IMR-90 (cell line): ENCODE measurements around the gene PJA2. TPM values are rescaled to one million over a fixed set of nuclear protein-coding genes. Genes with fewer than 3 reads are reported as not detected.

Source experiments
- ATAC-seq: fragments of 200-7000 bp; cut with Tn5 transposase; 2 replicates; pipeline ENCODE4 v1.9.1; 2020; ENCODE audit warnings: low read depth, mild to moderate bottlenecking, moderate library complexity
- BruUV-seq: library from RNA; stranded (reverse); fragments of 400-500 nt; replicated peaks from 2 replicates; lab custom pipeline; 2021; lab: Mats Ljungman, UMichigan
- CTCF ChIA-PET: fragments of 300-600 bp; formaldehyde crosslinking; extraction: SDS; loops from one replicate; lab custom pipeline; 2021; ENCODE audit warnings: antibody characterized with exemption; lab: Yijun Ruan, JAX
- POLR2A ChIA-PET: fragments of 300-600 bp; sonication (Branson Sonifier 250); formaldehyde crosslinking; loops from one replicate; lab custom pipeline; 2022; ENCODE audit warnings: antibody characterized with exemption; ENCODE audit not compliant: unreplicated experiment; lab: Charles Lee
- DNase-seq: peaks from one replicate; pipeline ENCODE4 v3.0.0; 2013
- H2AFZ ChIP-seq: replicated peaks from 2 replicates; pipeline ENCODE3; 2013; ENCODE audit warnings: low read length, mild to moderate bottlenecking; ENCODE audit not compliant: poor library complexity
- H2AK5ac ChIP-seq: 2 replicates; pipeline ENCODE4 v1.6.1; 2013; ENCODE audit warnings: low read depth, low read length, inconsistent platforms
- H2AK9ac ChIP-seq: replicated peaks from 2 replicates; pipeline ENCODE3; 2013; ENCODE audit warnings: mild to moderate bottlenecking, low read depth, low read length, moderate library complexity; ENCODE audit not compliant: poor library complexity
- H2BK120ac ChIP-seq: 2 replicates; pipeline ENCODE4 v1.6.1; 2013; ENCODE audit warnings: low read depth, low read length, inconsistent platforms
- H2BK15ac ChIP-seq: 3 replicates; pipeline ENCODE4 v1.6.1; 2013; ENCODE audit warnings: low read depth, low read length, inconsistent platforms
- H2BK20ac ChIP-seq: 2 replicates; pipeline ENCODE4 v1.6.1; 2013; ENCODE audit warnings: low read depth, mild to moderate bottlenecking, inconsistent platforms, low read length, moderate library complexity
- H2BK5ac ChIP-seq: 2 replicates; pipeline ENCODE4 v1.6.1; 2013; ENCODE audit warnings: mild to moderate bottlenecking, low read depth, low read length, inconsistent platforms; ENCODE audit not compliant: poor library complexity, severe bottlenecking
- H3K14ac ChIP-seq: replicated peaks from 2 replicates; pipeline ENCODE4 v1.6.1; 2013; ENCODE audit warnings: low read depth, low read length, inconsistent platforms
- H3K18ac ChIP-seq: 2 replicates; pipeline ENCODE4 v1.6.1; 2013; ENCODE audit warnings: low read depth, low read length, control low read depth
- H3K23ac ChIP-seq: 2 replicates; pipeline ENCODE4 v1.6.1; 2013; ENCODE audit warnings: low read depth, low read length, inconsistent platforms
- H3K27ac ChIP-seq: 2 replicates; pipeline ENCODE4 v1.5.1; 2013; ENCODE audit warnings: mild to moderate bottlenecking, control low read depth, low read length; ENCODE audit not compliant: insufficient read depth
- H3K27me3 ChIP-seq: 2 replicates; pipeline ENCODE4 v1.6.1; 2013; ENCODE audit warnings: low read length; ENCODE audit not compliant: control insufficient read depth, insufficient read depth
- H3K36me3 ChIP-seq: 2 replicates; pipeline ENCODE4 v1.6.1; 2013; ENCODE audit warnings: low read length, mixed read lengths; ENCODE audit not compliant: control insufficient read depth, insufficient read depth
- H3K4ac ChIP-seq: 2 replicates; pipeline ENCODE4 v1.6.1; 2013; ENCODE audit warnings: low read depth, low read length, inconsistent platforms
- H3K4me1 ChIP-seq: 2 replicates; pipeline ENCODE4 v1.6.1; 2013; ENCODE audit warnings: low read length, mixed read lengths; ENCODE audit not compliant: control insufficient read depth, insufficient read depth
- H3K4me2 ChIP-seq: 2 replicates; pipeline ENCODE4 v1.6.1; 2013; ENCODE audit warnings: low read depth, mild to moderate bottlenecking, control low read depth, low read length, moderate library complexity
- H3K4me3 ChIP-seq: 2 replicates; pipeline ENCODE4 v1.5.1; 2013; ENCODE audit warnings: low read depth, mild to moderate bottlenecking, control low read depth, low read length, moderate library complexity; ENCODE audit not compliant: insufficient read depth
- H3K56ac ChIP-seq: 2 replicates; pipeline ENCODE4 v1.6.1; 2013; ENCODE audit warnings: low read length, inconsistent platforms; ENCODE audit not compliant: insufficient read depth; ENCODE audit errors: extremely low read depth
- H3K79me1 ChIP-seq, 2 experiments: 2 replicates each; pipeline ENCODE4 v1.6.1; 2013; ENCODE audit warnings: low read length in 2 of 2, inconsistent platforms in 1 of 2, low read depth in 1 of 2
- H3K9ac ChIP-seq: 2 replicates; pipeline ENCODE4 v1.6.1; 2013; ENCODE audit warnings: low read depth, low read length, control low read depth
- H3K9me1 ChIP-seq: 2 replicates; pipeline ENCODE4 v1.6.1; 2013; ENCODE audit warnings: low read length, inconsistent platforms; ENCODE audit not compliant: insufficient read depth
- H3K9me3 ChIP-seq: 2 replicates; pipeline ENCODE4 v1.6.1; 2013; ENCODE audit warnings: low read length; ENCODE audit not compliant: control insufficient read depth, insufficient read depth
- H4K20me1 ChIP-seq: 2 replicates; pipeline ENCODE4 v1.6.1; 2013; ENCODE audit warnings: low read length, inconsistent platforms; ENCODE audit not compliant: insufficient read depth
- H4K5ac ChIP-seq: 2 replicates; pipeline ENCODE4 v1.6.1; 2013; ENCODE audit warnings: mild to moderate bottlenecking, low read depth, low read length, control low read depth
- H4K8ac ChIP-seq, 2 experiments: 2 replicates each; pipeline ENCODE4 v1.6.1; 2013; ENCODE audit warnings: low read depth in 2 of 2, low read length in 2 of 2, control low read depth in 1 of 2, inconsistent platforms in 1 of 2
- H4K91ac ChIP-seq: 2 replicates; pipeline ENCODE4 v1.6.1; 2013; ENCODE audit warnings: low read depth, low read length, inconsistent platforms; ENCODE audit not compliant: insufficient read depth
- BHLHE40 ChIP-seq: fragments of 150-350 bp; IDR thresholded peaks from 2 replicates; pipeline ENCODE4 v1.6.1; 2016; ENCODE audit warnings: mild to moderate bottlenecking, low read depth, low read length
- CEBPB ChIP-seq: IDR thresholded peaks from 2 replicates; pipeline ENCODE4 v1.6.1; 2012; ENCODE audit warnings: low read depth, low read length, improper control_type of control experiment
- CHD1 ChIP-seq: IDR thresholded peaks from 2 replicates; pipeline ENCODE4 v1.6.1; 2012; ENCODE audit warnings: low read depth, low read length, improper control_type of control experiment
- CTCF ChIP-seq: conservative IDR thresholded peaks from 2 replicates; pipeline ENCODE4 v1.5.1; 2012; ENCODE audit warnings: mild to moderate bottlenecking, low read depth, low read length, improper control_type of control experiment
- FOS ChIP-seq: fragments of 150-350 bp; IDR thresholded peaks from 2 replicates; pipeline ENCODE4 v1.6.1; 2016; ENCODE audit warnings: low read depth, low read length
- MAFK ChIP-seq: IDR thresholded peaks from 2 replicates; pipeline ENCODE4 v1.6.1; 2012; ENCODE audit warnings: low read depth, low read length, improper control_type of control experiment
- MAZ ChIP-seq: IDR thresholded peaks from 2 replicates; pipeline ENCODE4 v1.6.1; 2012; ENCODE audit warnings: low read depth, mild to moderate bottlenecking, low read length, improper control_type of control experiment, moderate library complexity, borderline replicate concordance
- MXI1 ChIP-seq: IDR thresholded peaks from 2 replicates; pipeline ENCODE4 v1.6.1; 2012; ENCODE audit warnings: low read depth, mild to moderate bottlenecking, low read length, moderate library complexity, borderline replicate concordance
- NFE2L2 ChIP-seq: fragments of 150-350 bp; IDR thresholded peaks from 2 replicates; pipeline ENCODE4 v1.6.1; 2016; ENCODE audit warnings: low read depth, mild to moderate bottlenecking, low read length
- POLR2A ChIP-seq: IDR thresholded peaks from 2 replicates; pipeline ENCODE4 v1.6.1; 2012; ENCODE audit warnings: mild to moderate bottlenecking, low read depth, low read length
- RAD21 ChIP-seq: IDR thresholded peaks from 2 replicates; pipeline ENCODE4 v1.6.1; 2012; ENCODE audit warnings: low read length, improper control_type of control experiment
- RCOR1 ChIP-seq: IDR thresholded peaks from 2 replicates; pipeline ENCODE4 v1.6.1; 2012; ENCODE audit warnings: mild to moderate bottlenecking, low read length, improper control_type of control experiment; ENCODE audit not compliant: insufficient replicate concordance
- RFX5 ChIP-seq: IDR thresholded peaks from 2 replicates; pipeline ENCODE4 v1.8.0; 2012; ENCODE audit warnings: low read depth, mild to moderate bottlenecking, low read length, moderate library complexity
- SMC3 ChIP-seq: fragments of 150-350 bp; IDR thresholded peaks from 2 replicates; pipeline ENCODE4 v1.6.1; 2016; ENCODE audit warnings: low read depth, mild to moderate bottlenecking, antibody characterized with exemption, low read length, moderate library complexity
- USF2 ChIP-seq: fragments of 150-350 bp; IDR thresholded peaks from 2 replicates; pipeline ENCODE4 v1.6.1; 2017; ENCODE audit warnings: mild to moderate bottlenecking, antibody characterized with exemption, low read length, low read depth
- WGBS, 2 experiments: methylation state at CpG; one replicate each; pipeline versions ENCODE4 v1.1.5 to v1.1.7; 2013; ENCODE audit warnings: missing lambda C conversion rate in 2 of 2; ENCODE audit not compliant: insufficient read length in 1 of 2; ENCODE audit errors: extremely low coverage in 2 of 2; 5-methylcytosine and 5-hydroxymethylcytosine counted together
- dilution Hi-C: fragments of 300-500 bp; cut with HindIII; formaldehyde crosslinking; loops from one replicate; pipeline ENCODE4 v1.14.3; 2018; ENCODE audit warnings: low sequenced_read_pairs; ENCODE audit not compliant: unreplicated experiment
- in situ Hi-C: fragments of 300-500 bp; cut with MboI; formaldehyde crosslinking; loops from 3 replicates; pipeline ENCODE4 v1.14.3; 2019; ENCODE audit warnings: low sequenced_read_pairs, inconsistent platforms, mixed read lengths
- intact Hi-C: fragments of 100-400 bp; cut with micrococcal nuclease; formaldehyde crosslinking; loops from 2 replicates; pipeline ENCODE4 v1.10.0; 2022
- polyA plus RNA-seq, 3 experiments: library from polyadenylated mRNA; depleted of rRNA; stranded (reverse); fragments of >200 nt; gene quantifications; 2 replicates each; pipeline ENCODE4 v1.2.3, GENCODE V29; 2012; ENCODE audit warnings: low replicate concordance in 1 of 3
- total RNA-seq: library from RNA; depleted of rRNA; stranded (reverse); fragments of >200 nt; gene quantifications from 2 replicates; pipeline ENCODE4 v1.2.3, GENCODE V29; 2012
- TF ChIP-seq, protein P1 (sequence below): fragments of 150-350 bp; IDR thresholded peaks from 2 replicates; pipeline ENCODE4 v1.6.1; 2016; ENCODE audit warnings: low read depth, mild to moderate bottlenecking, low read length, moderate library complexity, borderline replicate concordance

The PJA2 gene
- total and polyA plus RNA-seq, 2 of the 4 experiments (the other 2 are of a cell fraction), result 42.3 to 70.6 TPM

GRCh38 chr5:109418712-109419352, 9.1 kb upstream of the PJA2 start:
- DNase-seq (no peak), ATAC-seq (no peak)
- Histone ChIP-seq H3K23ac (no peak overlapping the region), H3K9me1 (no peaks in the 10 kb centered on the region), H3K79me1 (no peaks in the 10 kb centered on the region), H2BK15ac (no peak overlapping the region), H2BK5ac (no peak overlapping the region), H2AK9ac (no peak overlapping the region), H3K18ac (no peak overlapping the region), H4K91ac (no peak overlapping the region), H3K4ac (no peak overlapping the region), H4K5ac (no peak overlapping the region), H2BK20ac (no peak overlapping the region), H2AFZ (peak overlapping the region; percentile 48), H3K4me1 (no peaks in the 10 kb centered on the region; the same call in 1 of the 2 replicates), H3K4me2 (no peak overlapping the region), H3K36me3 (no peaks in the 10 kb centered on the region), H3K56ac (no peak overlapping the region), H3K14ac (no peak overlapping the region), H3K27ac (no peak overlapping the region), H2AK5ac (no peak overlapping the region), H3K27me3 (no peaks in the 10 kb centered on the region; the same call in 1 of the 2 replicates), H3K9ac (no peak overlapping the region), H4K8ac (no peak overlapping the region), H2BK120ac (no peak overlapping the region), H4K20me1 (no peaks in the 10 kb centered on the region), H3K4me3 (no peak overlapping the region), H3K9me3 (peaks cover 4% of the 10 kb centered on the region)
- intact Hi-C loops (no loop called here), dilution Hi-C loops (no loop called here), in situ Hi-C loops (no loop called here)
- WGBS, 2 experiments, result 60% methylated on average over 1 of the region's 3 CpGs; no CpG with 5 or more reads in 1 of the 2 experiments
- POLR2A ChIA-PET, result interaction anchor here (0.5 to 0.7 kb wide), 2 partner anchors 8 to 9 kb away, joined by 3 to 11 read pairs; no protein-coding TSS in a partner anchor
- no TSS peak for BruUV-seq
- CTCF ChIA-PET, result interaction anchor here (0.6 kb wide), 1 partner anchor 29 kb away, joined by 3 read pairs; no protein-coding TSS in a partner anchor
- no peak for TF ChIP-seq CHD1
- no peak for TF ChIP-seq RAD21
- no peak for TF ChIP-seq CEBPB
- no peak for TF ChIP-seq MAFK
- no peak for TF ChIP-seq MXI1
- TF ChIP-seq BHLHE40, result no peak
- no peak for TF ChIP-seq USF2
- no peak for TF ChIP-seq MAZ
- no peak for TF ChIP-seq RFX5
- no peak for TF ChIP-seq SMC3
- no peak for TF ChIP-seq POLR2A
- no peak for TF ChIP-seq FOS
- TF ChIP-seq NFE2L2, result no peak
- TF ChIP-seq, protein P1, sequence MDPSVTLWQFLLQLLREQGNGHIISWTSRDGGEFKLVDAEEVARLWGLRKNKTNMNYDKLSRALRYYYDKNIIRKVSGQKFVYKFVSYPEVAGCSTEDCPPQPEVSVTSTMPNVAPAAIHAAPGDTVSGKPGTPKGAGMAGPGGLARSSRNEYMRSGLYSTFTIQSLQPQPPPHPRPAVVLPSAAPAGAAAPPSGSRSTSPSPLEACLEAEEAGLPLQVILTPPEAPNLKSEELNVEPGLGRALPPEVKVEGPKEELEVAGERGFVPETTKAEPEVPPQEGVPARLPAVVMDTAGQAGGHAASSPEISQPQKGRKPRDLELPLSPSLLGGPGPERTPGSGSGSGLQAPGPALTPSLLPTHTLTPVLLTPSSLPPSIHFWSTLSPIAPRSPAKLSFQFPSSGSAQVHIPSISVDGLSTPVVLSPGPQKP, result no peak
- no peak for TF ChIP-seq CTCF
- TF ChIP-seq RCOR1, result no peak
